Ishikawa (cell line): Measurements from ENCODE around the gene SLC35G1.

Source experiments
- FOXM1 ChIP-seq: IDR thresholded peaks from 2 replicates; pipeline ENCODE4 v1.6.1; 2012; ENCODE audit warnings: low read depth, borderline replicate concordance
- NFIC ChIP-seq: IDR thresholded peaks from 2 replicates; pipeline ENCODE4 v1.6.1; 2012
- TAF1 ChIP-seq: IDR thresholded peaks from 2 replicates; pipeline ENCODE4 v1.6.1; 2012; ENCODE audit warnings: low read depth, mild to moderate bottlenecking
- YY1 ChIP-seq: IDR thresholded peaks from 2 replicates; pipeline ENCODE4 v1.6.1; 2012; ENCODE audit warnings: low read depth

DNA sequence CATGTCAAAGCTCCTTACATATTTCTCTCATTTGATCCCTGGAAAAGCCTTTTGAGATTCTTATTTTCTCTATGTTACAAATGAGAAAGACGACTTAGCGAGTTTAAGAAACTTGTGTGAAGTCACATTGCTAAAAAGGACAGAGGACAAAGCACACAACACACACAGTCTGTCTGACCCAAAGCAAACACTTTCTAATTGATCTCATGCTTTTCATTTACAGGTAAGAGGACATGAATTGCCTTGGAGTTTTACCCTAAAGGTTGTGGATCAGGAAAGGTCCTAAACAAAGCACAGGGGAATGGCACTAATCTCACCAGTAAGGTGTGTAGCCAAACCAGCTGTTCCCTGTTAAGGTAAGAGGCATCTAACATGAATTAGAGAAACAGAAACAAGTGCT lies 18.7 kb downstream of the SLC35G1 start:
- no peak for TF ChIP-seq FOXM1
- no peak for TF ChIP-seq YY1
- TF ChIP-seq NFIC, result no peak
- no peak for TF ChIP-seq TAF1
